Measurements from ENCODE around the gene REN. TPM values are rescaled to one million over a fixed set of nuclear protein-coding genes. Genes with fewer than 3 reads are reported as not detected.

The REN gene
- total and polyA plus RNA-seq, 7 donors, result not detected

- no peak for TF ChIP-seq CTCF (IDR thresholded peaks at IDR 0.05)
- intact Hi-C loops (cut with DNase I), result no loop called here
- Histone ChIP-seq H3K27me3 (ENCODE audit: insufficient read depth in 3 of 3, low read length in 2 of 3) (no peaks in the 10 kb centered on the region), H3K36me3 (ENCODE audit: insufficient read depth in 1 of 2, low read depth in 1 of 2) (no peaks in the 10 kb centered on the region), H3K4me1 (peaks cover 22% of the 10 kb centered on the region), H3K9me3 (no peaks in the 10 kb centered on the region), H3K4me3 (no peak overlapping the region), H3K27ac (no peak overlapping the region)
- 93 to 95% (median 93%) methylated on average over 4 of the region's 4 CpGs for WGBS, 3 donors
- DNase-seq (no peak), ATAC-seq (no peak)
Measured at GRCh38 chr1:204202481-204202880, 36.3 kb upstream of the REN start.

- Histone ChIP-seq H3K4me3 (no peak overlapping the region), H3K36me3 (ENCODE audit: insufficient read depth in 1 of 2, low read depth in 1 of 2) (no peaks in the 10 kb centered on the region), H3K9me3 (no peaks in the 10 kb centered on the region), H3K27me3 (ENCODE audit: insufficient read depth in 3 of 3, low read length in 2 of 3) (peaks cover 0 to 2% (median 0%) of the 10 kb centered on the region in 3 donors), H3K4me1 (peaks cover 22% of the 10 kb centered on the region), H3K27ac (no peak overlapping the region)
- ATAC-seq (no peak), DNase-seq (no peak)
- intact Hi-C loops (cut with DNase I), result no loop called here
- no peak for TF ChIP-seq CTCF (IDR thresholded peaks at IDR 0.05)
- 86 to 90% (median 86%) methylated on average over 12 of the region's 12 CpGs for WGBS, 3 donors
Measured at GRCh38 chr1:204201348-204202040, 35.4 kb upstream of the REN start.

- Histone ChIP-seq H3K4me1 (peaks cover 22% of the 10 kb centered on the region), H3K27ac (peak overlapping the region; percentile 90), H3K27me3 (ENCODE audit: insufficient read depth in 3 of 3, low read length in 2 of 3) (peaks cover 0 to 2% (median 0%) of the 10 kb centered on the region in 3 donors), H3K36me3 (ENCODE audit: insufficient read depth in 1 of 2, low read depth in 1 of 2) (no peaks in the 10 kb centered on the region), H3K4me3 (no peak overlapping the region), H3K9me3 (no peaks in the 10 kb centered on the region)
- DNase-seq (no peak), ATAC-seq (peak; percentile 25 to 56 (median 43))
- WGBS, 3 donors, result 19 to 39% (median 30%) methylated on average over 9 of the region's 9 CpGs
- TF ChIP-seq CTCF (IDR thresholded peaks at IDR 0.05), result no peak
- intact Hi-C loops (cut with DNase I), result no loop called here
Measured at GRCh38 chr1:204199579-204199978, 33.4 kb upstream of the REN start.

GRCh38 chr1:204198348-204199340, 32.5 kb upstream of the REN start:
- Histone ChIP-seq H3K36me3 (ENCODE audit: insufficient read depth in 1 of 2, low read depth in 1 of 2) (no peaks in the 10 kb centered on the region), H3K9me3 (no peaks in the 10 kb centered on the region), H3K27ac (peak overlapping the region; percentile 90), H3K27me3 (ENCODE audit: insufficient read depth in 3 of 3, low read length in 2 of 3) (peaks cover 0 to 2% (median 0%) of the 10 kb centered on the region in 3 donors), H3K4me3 (peak overlapping the region; percentile 1), H3K4me1 (peaks cover 22% of the 10 kb centered on the region)
- intact Hi-C loops (cut with DNase I), result no loop called here
- 25 to 38% (median 34%) methylated on average over 18 of the region's 18 CpGs for WGBS, 3 donors
- peak; percentile 54 to 60 for DNase-seq
- peak; percentile 34 for TF ChIP-seq CTCF (IDR thresholded peaks at IDR 0.05)
- ATAC-seq, result peak; percentile 94 to 95 (median 95)

Data from psoas muscle (tissue), 8 donors.